IPS-NIHi11 (cell line): ENCODE results near the gene UBA5.
A peak's percentile ranks its signal among the peaks of the same experiment; 100 is the strongest.

Source experiments
- DNase-seq: peaks from one replicate; pipeline ENCODE4 v3.0.0; 2012; ENCODE audit warnings: mixed read lengths, low spot score

Gene UBA5

GRCh38 chr3:132720228-132720627 lies 60.1 kb downstream of the UBA5 start:
- no peak for DNase-seq

GRCh38 chr3:132721479-132722164 lies 61.5 kb downstream of the UBA5 start:
- DNase-seq, result peak; percentile 67

GRCh38 chr3:132722165-132723023 lies 62.3 kb downstream of the UBA5 start, which contains the start of gene NPHP3:
NPHP3 (minus strand) TSS chr3:132722409; CDS start chr3:132722355, 54 bp downstream.
- DNase-seq, result peak; percentile 95

GRCh38 chr3:132723024-132723950 lies 63.2 kb downstream of the UBA5 start:
- DNase-seq, result no peak

- DNase-seq, result peak; percentile 31
These were observed 66.3 kb downstream of the UBA5 start for GRCh38 chr3:132726341-132726823.
